ENCODE results near the gene STK11.
A peak's percentile ranks its signal among the peaks of the same experiment; 100 is the strongest.

STK11 gene

GRCh38 chr19:1263188-1263587, 57.6 kb downstream of the STK11 start:
- DNase-seq: no peak

DNA sequence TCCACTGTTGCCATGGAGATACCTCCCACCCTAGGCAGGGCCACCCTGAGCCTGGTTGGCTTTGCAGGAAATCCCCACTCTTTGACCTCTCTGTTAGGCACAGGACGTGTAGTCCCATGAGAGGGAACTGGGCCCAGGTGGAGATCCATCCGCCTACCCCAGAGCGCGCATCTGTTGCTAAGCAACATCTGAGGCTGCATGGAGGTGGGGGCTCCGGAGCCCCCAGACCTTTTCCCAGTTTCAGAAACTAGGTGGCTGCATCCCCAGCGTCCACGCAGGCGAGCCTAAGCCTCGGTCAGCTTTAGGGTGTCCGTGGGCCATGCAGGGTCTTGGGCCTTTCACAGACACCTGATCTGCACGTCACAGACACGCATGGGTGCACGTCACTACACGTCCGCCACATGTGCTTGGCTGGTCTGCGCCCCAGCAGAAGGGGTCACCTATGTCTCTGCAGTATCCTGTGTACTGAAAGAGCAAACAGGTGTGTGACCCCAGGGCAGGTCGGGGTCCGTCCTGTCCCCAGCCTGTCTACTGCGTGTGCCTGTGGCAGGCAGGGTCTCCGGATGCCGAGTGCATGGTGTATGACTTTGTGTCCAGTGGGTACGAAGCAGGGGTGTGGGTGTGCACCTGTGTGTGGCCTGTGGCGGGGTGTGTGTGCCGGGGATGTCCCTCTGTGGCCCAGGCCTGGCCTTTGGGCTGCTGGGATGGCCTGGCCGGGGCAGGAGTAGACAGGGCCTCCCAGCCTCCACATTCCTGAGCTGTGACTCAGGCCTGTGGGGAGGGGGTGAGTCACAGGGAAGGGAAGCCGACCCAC, 59.4 kb downstream of the STK11 start:
- no peak for DNase-seq

GRCh38 chr19:1265615-1266128, 60.1 kb downstream of the STK11 start:
- no peak for DNase-seq

DNA sequence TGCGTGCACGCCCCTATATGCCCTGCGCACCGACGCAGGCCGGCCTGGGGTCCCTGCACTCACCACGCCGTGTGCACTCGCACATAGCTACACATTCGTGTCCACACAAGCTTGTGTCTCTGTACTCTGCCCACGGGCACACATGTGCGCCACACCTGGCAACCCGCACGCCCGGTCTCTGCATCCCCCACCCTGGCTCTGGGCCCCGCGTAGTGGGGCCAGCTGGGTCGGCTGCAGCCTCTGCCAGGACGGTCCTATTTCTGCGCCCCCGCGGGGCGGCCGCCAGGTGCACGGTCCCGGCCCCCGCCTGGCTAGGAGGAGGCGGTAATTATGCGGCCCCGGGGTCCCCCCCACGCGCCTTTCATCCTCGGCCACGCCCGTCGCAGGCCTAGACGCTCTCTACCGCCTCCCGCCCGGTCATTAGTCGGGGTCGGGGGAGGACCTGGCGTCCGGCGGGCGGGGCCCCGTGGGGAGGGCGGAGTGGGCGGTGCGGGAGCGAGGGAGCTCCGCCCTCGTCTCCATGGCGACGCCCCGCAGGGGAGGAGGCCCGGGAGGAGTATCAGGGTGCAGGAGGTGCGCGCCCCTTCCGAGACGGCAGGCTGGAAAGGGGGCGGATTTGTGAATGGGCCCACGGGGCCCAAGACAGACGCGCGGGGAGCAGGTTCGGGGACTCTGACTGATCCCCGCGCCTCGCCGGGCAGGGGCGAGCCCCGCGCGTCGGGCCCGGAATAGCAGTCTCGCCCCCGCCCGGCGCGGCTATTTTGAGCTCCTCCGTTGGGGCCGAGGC, 60.7 kb downstream of the STK11 start:
- peak; percentile 53 for DNase-seq

DNA sequence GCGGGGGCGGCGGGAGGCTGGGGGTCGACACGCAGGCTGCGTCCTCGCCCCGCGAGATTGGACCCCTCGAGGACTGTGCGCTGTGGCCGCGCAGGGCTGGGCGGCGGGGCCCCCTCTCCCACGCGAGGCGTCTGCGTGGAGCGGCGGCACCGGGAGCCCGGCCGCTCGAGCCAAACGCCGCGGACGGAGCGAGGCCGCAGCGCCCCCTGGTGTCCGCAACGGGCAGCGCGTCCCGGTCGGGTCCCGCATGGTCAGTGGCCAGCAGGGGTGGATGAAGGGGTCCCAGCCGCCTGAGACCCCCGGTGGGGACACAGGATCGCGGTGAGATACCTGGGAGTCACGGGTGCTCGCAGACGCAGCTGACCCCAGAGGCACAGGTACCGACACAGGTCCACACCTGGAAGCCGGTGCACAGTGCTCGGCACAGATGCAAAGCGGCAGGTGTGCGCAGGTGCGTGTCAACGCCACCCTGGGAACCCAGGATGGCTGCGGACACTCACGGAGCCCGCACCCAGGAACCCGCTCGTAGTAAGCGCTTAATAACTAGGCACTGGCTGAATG, 61.4 kb downstream of the STK11 start:
- DNase-seq: peak; percentile 83

DNA sequence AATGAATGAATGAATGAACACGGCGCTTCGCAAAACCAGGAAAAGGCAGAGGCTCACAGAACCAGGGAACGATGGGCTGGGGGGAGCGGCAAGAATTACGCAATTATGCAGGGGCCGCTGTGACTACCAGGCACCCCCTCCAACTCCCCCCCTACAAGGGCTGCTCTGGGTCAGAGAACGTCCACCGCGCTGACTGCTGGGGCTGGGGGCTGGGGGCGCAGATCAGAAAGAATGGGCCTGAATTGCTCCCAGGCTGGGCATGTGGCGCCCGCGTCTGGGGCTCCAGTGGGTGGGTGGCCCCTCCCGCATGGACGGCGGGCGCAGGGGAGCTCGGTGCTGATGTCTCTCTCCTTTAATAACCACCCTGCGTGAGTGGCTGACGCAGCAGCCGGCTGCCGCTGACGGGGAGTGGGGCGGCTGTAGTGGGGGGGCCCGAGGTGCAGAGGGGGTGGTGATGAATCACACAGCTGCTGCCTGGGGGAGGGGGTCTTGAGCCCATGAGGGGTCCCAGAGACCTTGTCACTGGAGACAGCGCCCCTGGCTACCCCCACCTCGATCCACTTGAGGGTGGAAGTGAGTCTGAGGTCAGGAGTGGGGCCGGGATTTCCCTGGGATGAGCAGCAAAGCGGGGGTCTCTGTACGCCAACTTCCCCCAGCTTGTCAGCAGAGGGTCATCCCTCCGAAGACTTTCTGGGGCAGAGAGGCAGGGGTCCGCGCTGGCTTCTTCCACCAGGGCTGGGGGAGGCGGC, 62.1 kb downstream of the STK11 start:
- peak; percentile 4 for DNase-seq

GRCh38 chr19:1268226-1269064, 62.9 kb downstream of the STK11 start:
- DNase-seq: peak; percentile 13

- DNase-seq: peak; percentile 99
These were observed 63.5 kb downstream of the STK11 start, which contains the start of gene CIRBP for GRCh38 chr19:1269065-1269477. Gene CIRBP (plus strand): TSS chr19:1269332. CDS start chr19:1270934, 1,602 bp downstream.

- DNase-seq: peak; percentile 89
These were observed 64.1 kb downstream of the STK11 start for GRCh38 chr19:1269478-1270212.

DNA sequence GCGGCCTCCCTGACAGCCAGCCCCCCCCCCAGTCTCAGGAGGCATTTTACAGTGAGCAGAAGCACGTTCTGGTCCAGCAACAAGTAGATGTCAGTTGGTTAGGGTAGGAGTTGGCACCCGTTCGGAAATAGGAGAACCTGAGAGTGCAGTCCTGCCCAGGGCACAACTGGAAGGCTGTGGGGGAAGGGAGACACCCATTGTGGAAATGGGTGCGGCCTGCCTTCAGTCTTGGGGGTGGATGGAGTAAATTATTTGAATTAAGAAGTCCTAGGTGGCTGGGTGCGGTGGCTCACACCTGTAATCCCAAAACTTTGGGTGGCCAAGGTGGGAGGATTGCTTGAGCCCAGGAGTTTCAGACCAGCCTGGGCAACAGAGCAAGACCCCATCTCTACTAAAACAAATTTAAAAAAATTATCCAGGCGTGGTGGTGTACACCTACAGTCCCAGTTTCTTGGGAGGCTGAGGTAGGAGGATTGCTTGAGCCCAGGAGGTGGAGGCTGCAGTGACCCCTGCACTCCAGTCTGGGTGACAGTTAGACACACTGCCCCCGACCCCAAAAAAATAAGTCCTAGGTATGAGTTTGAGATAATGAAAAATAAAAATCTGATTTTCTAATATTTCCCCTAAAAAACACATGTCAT, 64.8 kb downstream of the STK11 start:
- DNase-seq: no peak

GRCh38 chr19:1270854-1271527, 65.4 kb downstream of the STK11 start:
- DNase-seq: no peak

DNA sequence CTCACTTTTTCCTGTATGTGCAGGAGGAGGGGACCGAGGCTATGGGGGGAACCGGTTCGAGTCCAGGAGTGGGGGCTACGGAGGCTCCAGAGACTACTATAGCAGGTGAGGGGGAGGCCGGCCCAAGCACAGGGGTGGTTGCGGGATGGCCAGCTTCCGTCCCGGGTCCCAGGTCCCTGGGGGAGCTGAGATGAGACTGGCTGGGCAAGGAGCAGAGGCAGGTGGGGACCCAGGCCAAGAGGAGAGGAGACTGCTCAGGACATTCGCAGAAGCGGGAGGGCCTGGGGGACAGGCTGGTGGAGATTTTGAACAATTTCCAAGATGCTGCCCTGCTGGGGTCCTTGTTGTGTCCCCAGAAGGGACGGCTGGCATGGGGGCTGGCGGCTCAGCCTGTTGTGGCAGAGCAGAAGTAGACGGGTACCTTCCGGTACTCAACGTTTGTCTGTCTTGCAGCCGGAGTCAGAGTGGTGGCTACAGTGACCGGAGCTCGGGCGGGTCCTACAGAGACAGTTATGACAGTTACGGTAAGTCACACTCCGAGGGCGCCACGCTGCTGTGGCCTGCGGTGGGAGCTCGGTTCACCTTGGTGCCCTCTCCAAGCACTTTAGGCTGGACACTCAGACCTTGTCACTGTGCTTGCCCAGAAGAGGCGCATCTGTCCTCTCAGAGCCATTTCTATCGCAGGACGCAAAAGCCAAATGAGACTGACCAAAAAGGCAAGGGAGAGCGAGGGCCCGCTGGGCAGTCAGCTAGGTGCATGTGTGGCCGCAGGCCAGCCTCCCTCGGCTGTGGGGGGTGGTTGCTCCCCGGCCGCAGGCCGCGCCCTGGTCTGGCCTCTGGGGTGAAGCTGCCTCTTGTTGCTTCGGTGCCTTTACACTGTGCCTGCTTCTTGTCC, 66.2 kb downstream of the STK11 start:
- DNase-seq: no peak

- DNase-seq: peak; percentile 9
These were observed 67.1 kb downstream of the STK11 start for GRCh38 chr19:1272423-1273262.

GRCh38 chr19:1273263-1274041, 67.9 kb downstream of the STK11 start:
- DNase-seq: peak; percentile 2

- DNase-seq: no peak
These were observed 68.7 kb downstream of the STK11 start for GRCh38 chr19:1274081-1274851.

DNA sequence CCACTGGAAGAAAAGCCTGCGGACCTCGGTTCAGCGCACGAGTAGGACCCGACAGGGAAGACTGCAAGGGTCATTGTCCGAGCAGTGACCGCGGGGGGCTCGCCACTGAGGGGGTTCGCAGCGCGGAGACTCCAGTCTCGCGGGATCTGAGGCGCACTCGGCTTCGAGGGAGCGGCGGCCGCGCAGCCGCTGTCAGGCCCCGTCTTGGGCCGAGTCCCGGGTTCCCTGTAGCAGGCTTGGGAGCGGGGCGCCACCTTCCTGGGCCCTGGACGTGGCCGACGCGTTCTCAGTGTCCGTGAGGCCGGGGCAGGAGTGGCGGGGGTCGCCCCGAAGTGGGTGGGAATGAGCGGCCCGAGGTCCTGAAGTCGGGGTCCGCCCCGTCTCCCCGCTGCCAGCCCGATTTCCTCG, 69.3 kb downstream of the STK11 start:
- no peak for DNase-seq

Data from midbrain (tissue), 1 donor.